Neural progenitor cell (in vitro differentiated cells): ENCODE measurements around the gene BMERB1. TPM values are rescaled to one million over a fixed set of nuclear protein-coding genes. Genes with fewer than 3 reads are reported as not detected.
A peak's percentile ranks its signal among the peaks of the same experiment; 100 is the strongest.

Source experiments
- DNase-seq: peaks from one replicate; pipeline ENCODE4 v3.0.0-alpha.2; 2016; ENCODE audit warnings: low spot score
- H2AFZ ChIP-seq: fragments of 200-600 bp; sonication (generic); replicated peaks from 2 replicates; pipeline ENCODE4 v1.6.1; 2016; ENCODE audit warnings: antibody characterized with exemption
- H3F3A ChIP-seq: fragments of 200-600 bp; sonication (generic); 2 replicates; pipeline ENCODE4 v1.6.1; 2016; ENCODE audit warnings: antibody characterized with exemption, low read depth
- H3K27ac ChIP-seq: fragments of 200-600 bp; sonication (generic); 2 replicates; pipeline ENCODE4 v1.5.1; 2016; ENCODE audit warnings: mild to moderate bottlenecking
- H3K27me3 ChIP-seq: fragments of 200-600 bp; sonication (generic); 2 replicates; pipeline ENCODE4 v1.6.1; 2016; ENCODE audit warnings: mild to moderate bottlenecking, moderate library complexity
- H3K36me3 ChIP-seq: fragments of 200-600 bp; sonication (generic); 2 replicates; pipeline ENCODE4 v1.5.1; 2016
- H3K4me1 ChIP-seq: fragments of 200-600 bp; sonication (generic); 2 replicates; pipeline ENCODE4 v1.6.1; 2016; ENCODE audit warnings: mixed run types
- H3K4me2 ChIP-seq: fragments of 200-600 bp; sonication (generic); 2 replicates; pipeline ENCODE4 v1.6.1; 2016
- H3K4me3 ChIP-seq: fragments of 200-600 bp; sonication (generic); 2 replicates; pipeline ENCODE4 v1.5.1; 2016
- H3K79me2 ChIP-seq: fragments of 200-600 bp; sonication (generic); 2 replicates; pipeline ENCODE4 v1.6.1; 2016; ENCODE audit warnings: low read depth
- H3K9ac ChIP-seq: fragments of 200-600 bp; sonication (generic); 2 replicates; pipeline ENCODE4 v1.6.1; 2016
- H3K9me3 ChIP-seq: fragments of 200-600 bp; sonication (generic); 2 replicates; pipeline ENCODE4 v1.5.1; 2016; ENCODE audit warnings: low read depth
- H4K20me1 ChIP-seq: fragments of 200-600 bp; sonication (generic); 2 replicates; pipeline ENCODE4 v1.6.1; 2016; ENCODE audit warnings: low read depth
- H3K27ac Mint-ChIP-seq: 3 replicates; pipeline ENCODE4 v1.8.0; 2021; ENCODE audit warnings: mixed read lengths
- H3K27me3 Mint-ChIP-seq: 2 replicates; pipeline ENCODE4 v1.8.0; 2022; ENCODE audit warnings: low read depth, mild to moderate bottlenecking, inconsistent platforms, moderate library complexity, mixed read lengths; ENCODE audit not compliant: insufficient read depth
- H3K36me3 Mint-ChIP-seq: 3 replicates; pipeline ENCODE4 v1.8.0; 2021; ENCODE audit warnings: mixed read lengths
- H3K4me1 Mint-ChIP-seq: 3 replicates; pipeline ENCODE4 v1.8.0; 2021; ENCODE audit warnings: mixed read lengths
- H3K4me3 Mint-ChIP-seq: 3 replicates; pipeline ENCODE4 v1.8.0; 2021; ENCODE audit warnings: mild to moderate bottlenecking, moderate library complexity, mixed read lengths
- H3K9me3 Mint-ChIP-seq: 3 replicates; pipeline ENCODE4 v1.8.0; 2020; ENCODE audit warnings: mixed read lengths
- CTCF ChIP-seq: fragments of 200-600 bp; sonication (generic); IDR thresholded peaks from 2 replicates; pipeline ENCODE4 v1.5.1; 2017; ENCODE audit warnings: antibody characterized with exemption, mild to moderate bottlenecking
- EZH2 ChIP-seq: fragments of 200-600 bp; sonication (generic); IDR thresholded peaks from 2 replicates; pipeline ENCODE4 v1.6.1; 2017; ENCODE audit warnings: antibody characterized with exemption, mild to moderate bottlenecking, moderate library complexity
- EZH2phosphoT487 ChIP-seq: fragments of 200-600 bp; sonication (generic); IDR thresholded peaks from 2 replicates; pipeline ENCODE4 v1.6.1; 2017; ENCODE audit warnings: antibody characterized with exemption
- total RNA-seq: library from RNA; depleted of rRNA; stranded (reverse); fragments of >200 nt; gene quantifications from 2 replicates; pipeline ENCODE4 v1.2.3, GENCODE V29; 2015; ENCODE audit warnings: low replicate concordance

The BMERB1 gene
- total RNA-seq, 1 donor from 2014 or later, result 39.0 TPM

- Histone ChIP-seq H2AFZ (no peak overlapping the region), H4K20me1 (no peaks in the 10 kb centered on the region), H3K27me3 (no peaks in the 10 kb centered on the region), H3K9ac (no peak overlapping the region), H3K4me3 (no peak overlapping the region), H3K9me3 (no peaks in the 10 kb centered on the region), H3K79me2 (no peaks in the 10 kb centered on the region), H3K4me2 (no peak overlapping the region), H3K4me1 (no peaks in the 10 kb centered on the region), H3K27ac (no peak overlapping the region), H3K36me3 (no peaks in the 10 kb centered on the region), H3F3A (no peaks in the 10 kb centered on the region)
- Mint-ChIP-seq H3K4me3 (no peak overlapping the region), H3K4me1 (peaks cover 2% of the 10 kb centered on the region), H3K27ac (peak overlapping the region; percentile 62), H3K9me3 (no peaks in the 10 kb centered on the region), H3K27me3 (no peaks in the 10 kb centered on the region), H3K36me3 (peaks cover 35% of the 10 kb centered on the region)
- TF ChIP-seq EZH2 (no peak), CTCF (no peak)
- DNase-seq, result no peak
Observed at GRCh38 chr16:15592324-15592723, 157.9 kb downstream of the BMERB1 start.

GRCh38 chr16:15593235-15593634, 158.8 kb downstream of the BMERB1 start:
- no peak overlapping the region for H3K27ac Mint-ChIP-seq

GRCh38 chr16:15594711-15595320, 160.4 kb downstream of the BMERB1 start:
- H4K20me1 ChIP-seq, result no peaks in the 10 kb centered on the region
- H3K9ac ChIP-seq, result no peak overlapping the region
- no peak overlapping the region for H3K27ac ChIP-seq
- H3K4me1 Mint-ChIP-seq, result peaks cover 2% of the 10 kb centered on the region
- no peaks in the 10 kb centered on the region for H3K9me3 ChIP-seq
- DNase-seq, result no peak
- H3K9me3 Mint-ChIP-seq, result no peaks in the 10 kb centered on the region
- H3K4me1 ChIP-seq, result no peaks in the 10 kb centered on the region
- no peaks in the 10 kb centered on the region for H3K27me3 ChIP-seq
- no peak overlapping the region for H3K4me3 ChIP-seq
- H3K4me2 ChIP-seq, result no peak overlapping the region
- no peak for TF ChIP-seq EZH2
- no peak for TF ChIP-seq CTCF
- TF ChIP-seq EZH2phosphoT487, result no peak
- H3K27ac Mint-ChIP-seq, result no peak overlapping the region
- no peak overlapping the region for H2AFZ ChIP-seq
- H3K79me2 ChIP-seq, result no peaks in the 10 kb centered on the region
- H3K36me3 Mint-ChIP-seq, result peaks cover 20% of the 10 kb centered on the region
- no peaks in the 10 kb centered on the region for H3K36me3 ChIP-seq
- H3F3A ChIP-seq, result no peaks in the 10 kb centered on the region
- no peaks in the 10 kb centered on the region for H3K27me3 Mint-ChIP-seq
- no peak overlapping the region for H3K4me3 Mint-ChIP-seq

More at GRCh38 chr16:15593235-15593634, 158.8 kb downstream of the BMERB1 start:
- Histone ChIP-seq H3F3A (no peaks in the 10 kb centered on the region), H3K27me3 (no peaks in the 10 kb centered on the region), H4K20me1 (no peaks in the 10 kb centered on the region), H2AFZ (no peak overlapping the region), H3K79me2 (no peaks in the 10 kb centered on the region), H3K9me3 (no peaks in the 10 kb centered on the region), H3K4me2 (no peak overlapping the region), H3K4me1 (no peaks in the 10 kb centered on the region), H3K27ac (no peak overlapping the region), H3K4me3 (no peak overlapping the region), H3K9ac (no peak overlapping the region), H3K36me3 (no peaks in the 10 kb centered on the region)
- Mint-ChIP-seq H3K9me3 (no peaks in the 10 kb centered on the region), H3K4me1 (peaks cover 2% of the 10 kb centered on the region), H3K27me3 (no peaks in the 10 kb centered on the region), H3K36me3 (peaks cover 30% of the 10 kb centered on the region), H3K4me3 (no peak overlapping the region)
- no peak for DNase-seq
- TF ChIP-seq EZH2, result no peak
- TF ChIP-seq CTCF, result no peak
- TF ChIP-seq EZH2phosphoT487, result no peak
